Peyer's patch (tissue), 4 donors: Measurements from ENCODE around the gene ADCY9. TPM values are rescaled to one million over a fixed set of nuclear protein-coding genes. Genes with fewer than 3 reads are reported as not detected.

ENCODE experiments used
- DNase-seq, 3 donors: peaks; one replicate each; pipeline ENCODE4 v3.0.0-alpha.2; 2017 to 2019
- H3K27ac ChIP-seq, 4 donors: fragments of 200-600 bp; sonication (generic); one replicate each; pipeline ENCODE4 v1.5.1; 2016 to 2019
- H3K27me3 ChIP-seq, 2 donors: fragments of 200-600 bp; sonication (generic); one replicate each; pipeline ENCODE4 v1.5.1; 2019
- H3K36me3 ChIP-seq, 3 donors: fragments of 200-600 bp; sonication (generic); one replicate each; pipeline ENCODE4 v1.5.1; 2016 to 2019
- H3K4me1 ChIP-seq, 4 donors: fragments of 200-600 bp; sonication (generic); one replicate each; pipeline ENCODE4 v1.5.1; 2016 to 2019
- H3K4me3 ChIP-seq, 4 donors: fragments of 200-600 bp; sonication (generic); 1 replicate in 3 of 4; 2 replicates in 1 of 4; pipeline ENCODE4 v1.5.1; 2016 to 2019; ENCODE audit warnings: mild to moderate bottlenecking in 1 of 4
- H3K9me3 ChIP-seq, 4 donors: fragments of 200-600 bp; sonication (generic); one replicate each; pipeline ENCODE4 v1.5.1; 2016 to 2019; ENCODE audit warnings: mild to moderate bottlenecking in 1 of 4
- POLR2A ChIP-seq, 2 donors: fragments of 450-650 bp; IDR thresholded peaks; one replicate each; pipeline ENCODE4 v1.5.1; 2017; ENCODE audit warnings: antibody characterized with exemption in 2 of 2, mild to moderate bottlenecking in 2 of 2, moderate library complexity in 2 of 2
- total RNA-seq, 4 donors: library from RNA; depleted of rRNA; stranded (reverse); fragments of >200 nt; gene quantifications; one replicate each; pipeline ENCODE4 v1.1.0, GENCODE V29; 2016
- TF ChIP-seq, protein P1 (sequence below), 6 experiments: fragments of 450-650 bp in 4 of 6; fragments of 200-600 bp in 2 of 6; sonication (generic) in 1 of 6; IDR thresholded peaks; one replicate each; pipeline ENCODE4 v1.5.1; 2017 to 2019; ENCODE audit warnings: antibody characterized with exemption in 6 of 6, mild to moderate bottlenecking in 3 of 6, moderate library complexity in 1 of 6

Gene ADCY9
- total RNA-seq, 4 donors from 2014 or later, result 19.8 to 47.3 (median 44.0) TPM

DNA sequence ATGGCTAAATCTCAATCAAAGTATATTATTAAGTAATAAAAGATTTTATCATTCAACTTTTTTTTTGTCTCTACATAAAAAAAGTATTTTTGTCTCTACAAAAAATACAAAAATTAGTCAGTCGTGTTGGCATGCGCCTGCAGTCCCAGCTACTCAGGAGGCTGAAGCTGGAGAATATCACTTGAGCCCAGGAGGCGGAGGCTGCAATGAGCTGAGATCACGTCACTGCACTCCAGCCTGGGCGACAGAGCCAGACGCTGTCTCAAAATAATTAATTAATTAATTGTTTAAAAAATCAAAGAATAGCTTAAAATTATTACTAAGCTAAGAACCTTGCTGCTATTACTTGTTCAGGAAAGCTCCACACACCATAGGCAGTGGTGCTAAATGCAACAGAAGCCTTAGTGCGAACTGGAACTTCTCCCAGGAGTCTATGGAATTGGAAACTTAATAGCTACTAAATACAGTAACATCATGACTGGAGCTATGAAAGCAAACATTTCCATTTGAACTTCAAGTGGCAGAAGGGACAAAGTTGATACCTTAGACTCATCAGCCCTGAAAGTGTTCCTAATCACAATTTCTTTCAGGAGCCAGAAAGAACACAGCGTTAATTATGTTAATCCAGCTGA, 22.6 kb downstream of the ADCY9 start:
- no peak overlapping the region for H3K4me3 ChIP-seq
- H3K4me1 ChIP-seq, result peaks cover 0 to 52% (median 0%) of the 10 kb centered on the region in 4 donors
- TF ChIP-seq, protein P1, sequence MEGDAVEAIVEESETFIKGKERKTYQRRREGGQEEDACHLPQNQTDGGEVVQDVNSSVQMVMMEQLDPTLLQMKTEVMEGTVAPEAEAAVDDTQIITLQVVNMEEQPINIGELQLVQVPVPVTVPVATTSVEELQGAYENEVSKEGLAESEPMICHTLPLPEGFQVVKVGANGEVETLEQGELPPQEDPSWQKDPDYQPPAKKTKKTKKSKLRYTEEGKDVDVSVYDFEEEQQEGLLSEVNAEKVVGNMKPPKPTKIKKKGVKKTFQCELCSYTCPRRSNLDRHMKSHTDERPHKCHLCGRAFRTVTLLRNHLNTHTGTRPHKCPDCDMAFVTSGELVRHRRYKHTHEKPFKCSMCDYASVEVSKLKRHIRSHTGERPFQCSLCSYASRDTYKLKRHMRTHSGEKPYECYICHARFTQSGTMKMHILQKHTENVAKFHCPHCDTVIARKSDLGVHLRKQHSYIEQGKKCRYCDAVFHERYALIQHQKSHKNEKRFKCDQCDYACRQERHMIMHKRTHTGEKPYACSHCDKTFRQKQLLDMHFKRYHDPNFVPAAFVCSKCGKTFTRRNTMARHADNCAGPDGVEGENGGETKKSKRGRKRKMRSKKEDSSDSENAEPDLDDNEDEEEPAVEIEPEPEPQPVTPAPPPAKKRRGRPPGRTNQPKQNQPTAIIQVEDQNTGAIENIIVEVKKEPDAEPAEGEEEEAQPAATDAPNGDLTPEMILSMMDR (IDR thresholded peaks at IDR 0.05), result no peak
- TF ChIP-seq POLR2A (IDR thresholded peaks at IDR 0.05), result no peak

GRCh38 chr16:4092547-4093265, 23.5 kb downstream of the ADCY9 start:
- no peak for DNase-seq
- no peak overlapping the region for H3K4me3 ChIP-seq
- H3K27me3 ChIP-seq, result no peaks in the 10 kb centered on the region
- H3K36me3 ChIP-seq, result no peaks in the 10 kb centered on the region
- H3K9me3 ChIP-seq, result no peaks in the 10 kb centered on the region
- no peak overlapping the region for H3K27ac ChIP-seq
- TF ChIP-seq, protein P1 (IDR thresholded peaks at IDR 0.05), result no peak
- TF ChIP-seq POLR2A (IDR thresholded peaks at IDR 0.05), result no peak
- H3K4me1 ChIP-seq, result peaks cover 0 to 44% (median 0%) of the 10 kb centered on the region in 4 donors

More for the DNA sequence above, 22.6 kb downstream of the ADCY9 start:
- H3K9me3 ChIP-seq, result no peaks in the 10 kb centered on the region
- no peaks in the 10 kb centered on the region for H3K27me3 ChIP-seq
- H3K27ac ChIP-seq, result peak overlapping the region in 2 of 4 donors; percentile 38 to 71
- H3K36me3 ChIP-seq, result no peaks in the 10 kb centered on the region
- DNase-seq, result peak in 2 of 3 donors; percentile 10 to 36

- TF ChIP-seq, protein P1 (IDR thresholded peaks at IDR 0.05), result no peak
- no peak for TF ChIP-seq POLR2A (IDR thresholded peaks at IDR 0.05)
Measured at GRCh38 chr16:4091240-4092012, 24.8 kb downstream of the ADCY9 start.

DNA sequence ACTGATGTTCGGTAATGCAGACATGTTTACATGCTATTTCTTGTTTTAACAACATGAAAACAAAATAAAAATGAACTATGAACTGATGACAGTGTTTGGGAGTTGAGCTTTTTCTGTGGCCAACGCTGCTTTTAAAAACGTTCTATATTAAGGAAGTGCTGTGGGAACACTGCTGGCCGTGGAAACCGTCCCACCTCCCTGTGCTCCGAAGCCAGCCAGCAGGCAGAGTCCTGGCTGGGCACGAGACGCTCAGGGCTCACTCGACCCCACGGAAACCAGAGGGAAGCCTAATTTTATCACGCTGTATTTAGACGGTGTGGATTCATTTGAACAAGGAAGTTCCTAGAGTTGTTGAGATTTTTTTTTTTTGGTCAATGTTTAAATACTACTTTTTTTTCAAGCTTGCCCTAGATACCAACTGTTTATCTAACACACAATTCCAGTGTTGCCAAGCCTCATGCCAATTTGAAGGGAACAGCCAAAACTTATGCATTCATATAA, 25.8 kb downstream of the ADCY9 start:
- Histone ChIP-seq H3K27me3 (no peaks in the 10 kb centered on the region), H3K36me3 (no peaks in the 10 kb centered on the region), H3K27ac (peak overlapping the region in 2 of 4 donors; percentile 10 to 55), H3K4me3 (peak overlapping the region in 1 of 4 donors; percentile 19), H3K9me3 (no peaks in the 10 kb centered on the region), H3K4me1 (peaks cover 0 to 30% (median 0%) of the 10 kb centered on the region in 4 donors)
- no peak for TF ChIP-seq POLR2A (IDR thresholded peaks at IDR 0.05)
- TF ChIP-seq, protein P1 (IDR thresholded peaks at IDR 0.05), result no peak
- no peak for DNase-seq

More at GRCh38 chr16:4091240-4092012, 24.8 kb downstream of the ADCY9 start:
- Histone ChIP-seq H3K9me3 (no peaks in the 10 kb centered on the region), H3K27ac (no peak overlapping the region), H3K4me1 (peaks cover 0 to 34% (median 0%) of the 10 kb centered on the region in 4 donors), H3K36me3 (no peaks in the 10 kb centered on the region), H3K4me3 (no peak overlapping the region), H3K27me3 (no peaks in the 10 kb centered on the region)
- no peak for DNase-seq

- Histone ChIP-seq H3K4me1 (peaks cover 0 to 30% (median 0%) of the 10 kb centered on the region in 4 donors), H3K4me3 (peak overlapping the region in 1 of 4 donors; percentile 19), H3K9me3 (no peaks in the 10 kb centered on the region), H3K27me3 (no peaks in the 10 kb centered on the region), H3K36me3 (no peaks in the 10 kb centered on the region), H3K27ac (peak overlapping the region in 2 of 4 donors; percentile 14 to 55)
- TF ChIP-seq, protein P1 (IDR thresholded peaks at IDR 0.05), result no peak
- TF ChIP-seq POLR2A (IDR thresholded peaks at IDR 0.05), result no peak
- DNase-seq, result no peak
Measured at GRCh38 chr16:4089811-4090301, 26.4 kb downstream of the ADCY9 start.
